GM12878 (cell line): Measurements from ENCODE around the gene GYPC. TPM values are rescaled to one million over a fixed set of nuclear protein-coding genes. Genes with fewer than 3 reads are reported as not detected.

Experiments
- ATAC-seq: fragments of 200-7000 bp; cut with Tn5 transposase; 3 replicates; pipeline ENCODE4 v1.9.1; 2020; ENCODE audit warnings: mild to moderate bottlenecking, moderate library complexity
- BruUV-seq: library from RNA; stranded (reverse); fragments of 400-500 nt; replicated peaks from 2 replicates; lab custom pipeline; 2021; lab: Mats Ljungman, UMichigan
- CTCF ChIA-PET: fragments of 300-600 bp; sonication (Branson Sonifier 250); formaldehyde crosslinking; extraction: SDS; loops from one replicate; lab custom pipeline; 2021; ENCODE audit warnings: inconsistent platforms; lab: Yijun Ruan, JAX
- POLR2A ChIA-PET: fragments of 350-600 bp; formaldehyde crosslinking; extraction: SDS; loops from one replicate; lab custom pipeline; 2021; ENCODE audit warnings: inconsistent platforms; lab: Charles Lee
- RAD21 ChIA-PET: fragments of 300-600 bp; sonication (Branson Sonifier 250); formaldehyde crosslinking; loops from one replicate; lab custom pipeline; 2023; ENCODE audit warnings: antibody characterized with exemption; ENCODE audit not compliant: unreplicated experiment; lab: Charles Lee
- SMC1A ChIA-PET: fragments of 300-600 bp; sonication (Branson Sonifier 250); formaldehyde crosslinking; loops from one replicate; lab custom pipeline; 2023; ENCODE audit not compliant: unreplicated experiment, uncharacterized antibody; lab: Charles Lee
- DNase-seq: peaks from one replicate; pipeline ENCODE4 v3.0.0-alpha.2; 2011; ENCODE audit warnings: low read depth, low spot score
- FAIRE-seq: peaks from 3 replicates; lab custom pipeline; 2011; peaks lifted over from hg19 to GRCh38; lab: Jason Lieb, UNC
- H2AFZ ChIP-seq: 2 replicates; pipeline ENCODE4 v1.6.0; 2011; ENCODE audit warnings: low read depth, low read length, control low read depth; ENCODE audit not compliant: control insufficient read depth
- H3K27ac ChIP-seq: 2 replicates; pipeline ENCODE4 v1.5.1; 2011; ENCODE audit warnings: control low read depth; ENCODE audit not compliant: control insufficient read depth, insufficient read depth
- H3K27me3 ChIP-seq, 2 experiments: replicated peaks in 1 of 2; 2 replicates each; pipeline versions ENCODE4 v1.6.0 to v1.6.1; 2011; ENCODE audit warnings: low read length in 1 of 2; ENCODE audit not compliant: control insufficient read depth in 2 of 2, insufficient read depth in 2 of 2
- H3K36me3 ChIP-seq, 2 experiments: 2 replicates each; pipeline ENCODE4 v1.5.1; 2011; ENCODE audit warnings: low read length in 1 of 2; ENCODE audit not compliant: control insufficient read depth in 2 of 2, insufficient read depth in 2 of 2
- H3K4me1 ChIP-seq: 2 replicates; pipeline ENCODE4 v1.6.1; 2011; ENCODE audit warnings: mild to moderate bottlenecking, low read length, moderate library complexity, mixed read lengths; ENCODE audit not compliant: control insufficient read depth, insufficient read depth
- H3K4me2 ChIP-seq: 2 replicates; pipeline ENCODE4 v1.6.0; 2011; ENCODE audit warnings: control low read depth; ENCODE audit not compliant: control insufficient read depth, insufficient read depth
- H3K4me3 ChIP-seq: fragments of 200-600 bp; sonication (generic); 2 replicates; pipeline ENCODE4 v1.5.1; 2016
- H3K79me2 ChIP-seq: 2 replicates; pipeline ENCODE4 v1.6.0; 2011; ENCODE audit warnings: low read length; ENCODE audit not compliant: control insufficient read depth, insufficient read depth
- H3K9ac ChIP-seq: 2 replicates; pipeline ENCODE4 v1.8.0; 2011; ENCODE audit warnings: low read length, control low read depth, mixed read lengths; ENCODE audit not compliant: control insufficient read depth, insufficient read depth
- H3K9me3 ChIP-seq: replicated peaks from 3 replicates; pipeline ENCODE4 v1.5.1; 2011; ENCODE audit warnings: mild to moderate bottlenecking, low read length; ENCODE audit not compliant: control insufficient read depth, insufficient read depth
- H4K20me1 ChIP-seq: 2 replicates; pipeline ENCODE4 v1.6.0; 2011; ENCODE audit not compliant: control insufficient read depth, insufficient read depth
- CHD4 ChIP-seq: fragments of 200-600 bp; sonication (generic); IDR thresholded peaks from 2 replicates; pipeline ENCODE4 v1.6.1; 2016; ENCODE audit warnings: mild to moderate bottlenecking
- ESRRA ChIP-seq: IDR thresholded peaks from 2 replicates; pipeline ENCODE4 v1.6.1; 2012; ENCODE audit warnings: mild to moderate bottlenecking, low read length, improper control_type of control experiment
- EZH2 ChIP-seq: IDR thresholded peaks from 2 replicates; pipeline ENCODE4 v1.6.1; 2012; ENCODE audit warnings: low read depth, mild to moderate bottlenecking, control low read depth, inconsistent platforms, low read length, borderline replicate concordance; ENCODE audit not compliant: control insufficient read depth
- HDAC6 ChIP-seq: fragments of 200-600 bp; sonication (generic); IDR thresholded peaks from one replicate; pipeline ENCODE4 v1.8.0; 2017; ENCODE audit warnings: antibody characterized with exemption; ENCODE audit not compliant: unreplicated experiment
- MEF2B ChIP-seq: fragments of 450-650 bp; IDR thresholded peaks from 2 replicates; pipeline ENCODE4 v1.6.1; 2018; ENCODE audit warnings: mild to moderate bottlenecking, moderate library complexity; ENCODE audit not compliant: partially characterized antibody, poor library complexity, severe bottlenecking
- MXI1 ChIP-seq: fragments of 150-350 bp; IDR thresholded peaks from 2 replicates; pipeline ENCODE4 v1.6.1; 2011; ENCODE audit warnings: low read depth, mild to moderate bottlenecking, inconsistent platforms, low read length, improper control_type of control experiment
- POLR2AphosphoS2 ChIP-seq: IDR thresholded peaks from 2 replicates; pipeline ENCODE4 v1.6.1; 2011; ENCODE audit warnings: low read depth, mild to moderate bottlenecking, low read length, improper control_type of control experiment, moderate library complexity
- RAD21 ChIP-seq: IDR thresholded peaks from 2 replicates; pipeline ENCODE4 v1.6.1; 2011; ENCODE audit warnings: mild to moderate bottlenecking, low read depth, low read length, moderate library complexity; ENCODE audit not compliant: insufficient read depth
- SIN3A ChIP-seq: IDR thresholded peaks from 2 replicates; pipeline ENCODE4 v1.6.1; 2012; ENCODE audit warnings: low read depth, low read length, improper control_type of control experiment
- TAF1 ChIP-seq: IDR thresholded peaks from 2 replicates; pipeline ENCODE4 v1.6.1; 2011; ENCODE audit warnings: mild to moderate bottlenecking, low read depth, low read length, borderline replicate concordance
- WGBS: methylation state at CpG from one replicate; pipeline ENCODE4 v1.1.6; 2016; ENCODE audit warnings: low lambda C conversion rate; ENCODE audit not compliant: insufficient replicate concordance, insufficient coverage; ENCODE audit errors: missing lambda C conversion rate; 5-methylcytosine and 5-hydroxymethylcytosine counted together
- in situ Hi-C: fragments of 300-500 bp; cut with MboI; formaldehyde crosslinking; loops from 9 replicates; pipeline ENCODE4 v1.14.3; 2018; ENCODE audit warnings: mixed read lengths
- intact Hi-C: fragments of 100-400 bp; cut with micrococcal nuclease; formaldehyde crosslinking; loops from one replicate; pipeline ENCODE4 v1.14.2; 2022; ENCODE audit not compliant: unreplicated experiment
- polyA plus RNA-seq, 11 experiments: library from polyadenylated mRNA; depleted of rRNA in 4 of 11; unstranded in 6 of 11; stranded (reverse) in 5 of 11; fragments of >200 nt; fragmentation: Nextera tagmentation in 4 of 11; fragmentation: Illumina TruSeq in 1 of 11; extraction: Ambion mirVana in 4 of 11; extraction: Trizol in 1 of 11; gene quantifications; 1 replicate in 1 of 11; 2 replicates in 10 of 11; pipeline versions ENCODE4 v1.2.1 to v1.2.3, GENCODE V29; 2011 to 2016; ENCODE audit warnings: inconsistent platforms in 2 of 11, missing spikeins in 2 of 11, low read depth in 1 of 11
- total RNA-seq, 4 experiments: library from RNA; depleted of rRNA in 3 of 4; stranded (reverse); fragments of >200 nt in 3 of 4; fragmentation: Illumina TruSeq in 1 of 4; extraction: Trizol in 1 of 4; gene quantifications; 2 replicates each; pipeline versions ENCODE4 v1.2.1 to v1.2.3, GENCODE V29; 2013 to 2021

The GYPC gene
- total and polyA plus RNA-seq, 10 of the 15 experiments (the other 5 are each of a cell fraction or from before 2014, with no cell fraction given) = 26.2 to 150 (median 81.4) TPM

DNA sequence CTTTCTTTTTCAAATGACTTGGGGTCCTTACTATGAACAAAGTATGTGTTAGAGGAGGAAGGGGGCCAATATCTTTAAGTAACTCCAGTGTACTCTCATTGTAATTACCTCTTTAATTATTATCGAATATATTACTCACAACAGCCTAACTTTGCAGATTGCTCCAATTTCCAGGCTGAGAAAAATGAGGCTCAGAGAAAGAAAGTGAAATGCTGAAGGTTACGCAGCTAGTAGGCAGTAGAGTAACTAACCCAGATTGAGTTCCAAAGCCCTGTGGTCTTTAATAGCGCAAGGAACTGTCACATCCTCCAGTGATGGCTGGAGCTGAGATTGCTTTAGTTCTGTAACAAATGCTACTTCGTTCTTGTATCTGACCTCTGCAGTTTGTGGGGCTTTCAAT is 2.2 kb upstream of the GYPC start:
- H3K9me3 ChIP-seq = no peaks in the 10 kb centered on the region; the same call in 2 of the 3 replicates
- no peaks in the 10 kb centered on the region for H4K20me1 ChIP-seq
- in situ Hi-C loops (loop anchor here (25.0 kb wide), 1 partner anchor 734 kb away; the partner anchor contains the start of gene MAP3K2), intact Hi-C loops (no loop called here)
- DNase-seq (no peak), FAIRE-seq (no peak), ATAC-seq (no peak)
- peaks cover 27% of the 10 kb centered on the region for H3K79me2 ChIP-seq
- SMC1A ChIA-PET = interaction anchor here (1.3 to 2.0 kb wide), 4 partner anchors 8 to 20 kb away, joined by 4 to 7 read pairs (median 4); no protein-coding TSS in a partner anchor
- 97% methylated on average over 4 of the region's 4 CpGs for WGBS
- H2AFZ ChIP-seq = no peak overlapping the region
- H3K27me3 ChIP-seq = no peaks in the 10 kb centered on the region
- H3K4me2 ChIP-seq = no peak overlapping the region
- no peak overlapping the region for H3K27ac ChIP-seq
- no peak overlapping the region for H3K9ac ChIP-seq
- POLR2A ChIA-PET = no interaction called here
- peaks cover 21% of the 10 kb centered on the region for H3K4me1 ChIP-seq
- RAD21 ChIA-PET = interaction anchor here (1.4 kb wide), 1 partner anchor 37 kb away, joined by 5 read pairs; no protein-coding TSS in a partner anchor
- BruUV-seq = no TSS peak
- H3K4me3 ChIP-seq = no peak overlapping the region
- CTCF ChIA-PET = interaction anchor here (1.0 to 1.1 kb wide), 3 partner anchors 11 to 126 kb away, joined by 3 to 4 read pairs (median 3); no protein-coding TSS in a partner anchor
- TF ChIP-seq ESRRA (no peak), EZH2 (no peak), CHD4 (no peak), MXI1 (no peak), TAF1 (no peak), MEF2B (no peak), HDAC6 (no peak), RAD21 (no peak), POLR2AphosphoS2 (no peak), SIN3A (no peak)
- H3K36me3 ChIP-seq = 0 out of 4 replicates have a peak, but pooled peaks cover 0 to 3% of the 10 kb centered on the region in 2 experiments
